Endothelial cell of umbilical vein (primary cell): ENCODE data around the gene CAPN1.

Experiments used
- CTCF ChIP-seq, 2 donors: IDR thresholded peaks; 1 replicate in 1 of 2; 2 replicates in 1 of 2; pipeline ENCODE4 v1.5.1; 2011; ENCODE audit warnings: low read length in 2 of 2, mild to moderate bottlenecking in 2 of 2, moderate library complexity in 2 of 2, control low read depth in 1 of 2, inconsistent platforms in 1 of 2, low read depth in 1 of 2; ENCODE audit not compliant: insufficient read depth in 1 of 2; ENCODE audit errors: extremely low read depth in 1 of 2
- EZH2 ChIP-seq: IDR thresholded peaks from 2 replicates; pipeline ENCODE4 v1.6.1; 2012; ENCODE audit warnings: borderline replicate concordance, low read depth, mild to moderate bottlenecking, moderate library complexity, low read length, inconsistent platforms; ENCODE audit not compliant: severe bottlenecking
- POLR2A ChIP-seq: IDR thresholded peaks from 2 replicates; pipeline ENCODE4 v1.6.1; 2012; ENCODE audit warnings: low read depth, mild to moderate bottlenecking, control low read depth, low read length
- POLR2AphosphoS5 ChIP-seq: IDR thresholded peaks from 2 replicates; pipeline ENCODE4 v1.6.1; 2012; ENCODE audit warnings: low read depth, mild to moderate bottlenecking, control low read depth, low read length, moderate library complexity; ENCODE audit not compliant: insufficient read depth

GRCh38 chr11:65221026-65221425, 39.3 kb downstream of the CAPN1 start:
- TF ChIP-seq CTCF (IDR thresholded peaks at IDR 0.05; ENCODE audit: extremely low read depth in 1 of 2, insufficient read depth in 1 of 2, low read depth in 1 of 2, low read length in 2 of 2) (no peak), EZH2 (no peak), POLR2A (no peak), POLR2AphosphoS5 (no peak)
